HEK293T (cell line): ENCODE measurements around the gene ZDHHC14.

Experiments
- CTCF ChIA-PET: fragments of 350-600 bp; formaldehyde crosslinking; extraction: SDS; loops from one replicate; lab custom pipeline; 2021; ENCODE audit warnings: antibody characterized with exemption, inconsistent platforms; lab: Yijun Ruan, JAX
- POLR2A ChIA-PET: fragments of 350-600 bp; formaldehyde crosslinking; extraction: SDS; loops from one replicate; lab custom pipeline; 2020; ENCODE audit warnings: antibody characterized with exemption, inconsistent platforms; lab: Yijun Ruan, JAX
- DNase-seq: peaks from one replicate; pipeline ENCODE4 v3.0.0; 2012; ENCODE audit warnings: mixed read lengths; ENCODE audit errors: extremely low spot score
- ARNT ChIP-seq: fragments of 450-650 bp; IDR thresholded peaks from 2 replicates; pipeline ENCODE4 v1.6.1; 2017; ENCODE audit warnings: mild to moderate bottlenecking
- BHLHE40 ChIP-seq: fragments of 450-650 bp; IDR thresholded peaks from 2 replicates; pipeline ENCODE4 v1.6.1; 2016; ENCODE audit warnings: mild to moderate bottlenecking, moderate library complexity, borderline replicate concordance
- CTBP1 ChIP-seq: fragments of 450-650 bp; IDR thresholded peaks from 2 replicates; pipeline ENCODE4 v1.6.1; 2016; ENCODE audit warnings: borderline replicate concordance
- ELF4 ChIP-seq: fragments of 450-650 bp; IDR thresholded peaks from 2 replicates; pipeline ENCODE4 v1.6.1; 2017; ENCODE audit warnings: antibody characterized with exemption
- FOXA1 ChIP-seq: fragments of 450-650 bp; IDR thresholded peaks from 2 replicates; pipeline ENCODE4 v1.6.1; 2016; ENCODE audit warnings: mild to moderate bottlenecking
- FOXK2 ChIP-seq: fragments of 450-650 bp; IDR thresholded peaks from 2 replicates; pipeline ENCODE4 v1.6.1; 2016; ENCODE audit warnings: mild to moderate bottlenecking
- FOXM1 ChIP-seq: fragments of 450-650 bp; IDR thresholded peaks from 2 replicates; pipeline ENCODE4 v1.6.1; 2017; ENCODE audit warnings: mild to moderate bottlenecking, borderline replicate concordance
- HDGF ChIP-seq: fragments of 450-650 bp; IDR thresholded peaks from 2 replicates; pipeline ENCODE4 v1.6.1; 2017; ENCODE audit warnings: antibody characterized with exemption, borderline replicate concordance
- L3MBTL2 ChIP-seq: fragments of 450-650 bp; conservative IDR thresholded peaks from 2 replicates; pipeline ENCODE4 v1.6.1; 2016; ENCODE audit warnings: mild to moderate bottlenecking
- LEF1 ChIP-seq: fragments of 450-650 bp; IDR thresholded peaks from 2 replicates; pipeline ENCODE4 v1.6.1; 2017; ENCODE audit warnings: mild to moderate bottlenecking, borderline replicate concordance
- NFRKB ChIP-seq: fragments of 450-650 bp; IDR thresholded peaks from 2 replicates; pipeline ENCODE4 v1.6.1; 2016; ENCODE audit warnings: mild to moderate bottlenecking, moderate library complexity
- SP1 ChIP-seq: fragments of 450-650 bp; IDR thresholded peaks from 2 replicates; pipeline ENCODE4 v1.6.1; 2017
- SUZ12 ChIP-seq: fragments of 450-650 bp; IDR thresholded peaks from 2 replicates; pipeline ENCODE4 v1.6.1; 2016; ENCODE audit warnings: mild to moderate bottlenecking
- TARDBP ChIP-seq: fragments of 450-650 bp; IDR thresholded peaks from 2 replicates; pipeline ENCODE4 v1.6.1; 2016
- ZNF384 ChIP-seq: fragments of 450-650 bp; IDR thresholded peaks from 2 replicates; pipeline ENCODE4 v1.6.1; 2016
- TF ChIP-seq, protein P1 (sequence below): fragments of 450-650 bp; IDR thresholded peaks from 2 replicates; pipeline ENCODE4 v1.6.1; 2016

Gene ZDHHC14

DNA sequence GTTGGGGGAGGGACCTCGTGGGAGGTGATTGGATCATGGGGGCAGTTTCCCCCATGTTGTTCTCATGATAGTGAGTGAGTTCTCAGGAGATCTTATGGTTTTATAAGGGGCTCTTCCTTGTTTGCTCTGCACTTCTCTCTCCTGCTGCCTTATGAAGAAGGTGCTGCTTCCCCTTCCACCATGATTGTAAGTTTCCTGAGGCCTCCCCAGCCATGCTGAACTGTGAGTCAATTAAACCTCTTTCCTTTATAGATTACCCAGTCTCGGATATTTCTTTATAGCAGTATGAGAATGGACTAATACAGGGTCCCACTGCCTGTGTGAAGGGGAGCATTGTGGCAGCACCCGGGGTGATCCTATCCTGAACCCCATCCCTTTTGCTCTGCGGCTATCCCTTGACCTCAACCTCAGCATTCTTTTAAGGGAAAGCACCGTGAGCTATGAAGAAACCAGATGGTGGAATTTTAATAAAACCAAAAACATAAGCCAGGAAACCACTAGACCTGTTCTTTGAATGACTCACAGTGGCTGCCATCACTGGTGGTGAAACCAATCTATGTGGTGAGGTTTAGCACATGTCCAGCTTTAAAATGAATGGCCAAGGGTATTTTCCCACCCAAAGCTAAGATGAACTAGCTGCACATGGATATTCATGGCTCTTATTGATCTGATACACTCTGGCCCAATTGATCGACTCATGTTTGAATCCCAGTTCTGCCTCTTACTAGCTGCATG is 62.2 kb downstream of the ZDHHC14 start:
- DNase-seq: no peak
- no peak for TF ChIP-seq FOXA1
- TF ChIP-seq, protein P1, sequence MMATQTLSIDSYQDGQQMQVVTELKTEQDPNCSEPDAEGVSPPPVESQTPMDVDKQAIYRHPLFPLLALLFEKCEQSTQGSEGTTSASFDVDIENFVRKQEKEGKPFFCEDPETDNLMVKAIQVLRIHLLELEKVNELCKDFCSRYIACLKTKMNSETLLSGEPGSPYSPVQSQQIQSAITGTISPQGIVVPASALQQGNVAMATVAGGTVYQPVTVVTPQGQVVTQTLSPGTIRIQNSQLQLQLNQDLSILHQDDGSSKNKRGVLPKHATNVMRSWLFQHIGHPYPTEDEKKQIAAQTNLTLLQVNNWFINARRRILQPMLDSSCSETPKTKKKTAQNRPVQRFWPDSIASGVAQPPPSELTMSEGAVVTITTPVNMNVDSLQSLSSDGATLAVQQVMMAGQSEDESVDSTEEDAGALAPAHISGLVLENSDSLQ: no peak
- no peak for TF ChIP-seq SP1
- TF ChIP-seq BHLHE40: no peak
- TF ChIP-seq ZNF384: no peak
- TF ChIP-seq ARNT: no peak
- TF ChIP-seq L3MBTL2: no peak
- no peak for TF ChIP-seq FOXK2
- no peak for TF ChIP-seq SUZ12
- POLR2A ChIA-PET: no interaction called here
- CTCF ChIA-PET: interaction anchor here (0.5 kb wide), 1 partner anchor 11 kb away, joined by 3 read pairs; no protein-coding TSS in a partner anchor

DNA sequence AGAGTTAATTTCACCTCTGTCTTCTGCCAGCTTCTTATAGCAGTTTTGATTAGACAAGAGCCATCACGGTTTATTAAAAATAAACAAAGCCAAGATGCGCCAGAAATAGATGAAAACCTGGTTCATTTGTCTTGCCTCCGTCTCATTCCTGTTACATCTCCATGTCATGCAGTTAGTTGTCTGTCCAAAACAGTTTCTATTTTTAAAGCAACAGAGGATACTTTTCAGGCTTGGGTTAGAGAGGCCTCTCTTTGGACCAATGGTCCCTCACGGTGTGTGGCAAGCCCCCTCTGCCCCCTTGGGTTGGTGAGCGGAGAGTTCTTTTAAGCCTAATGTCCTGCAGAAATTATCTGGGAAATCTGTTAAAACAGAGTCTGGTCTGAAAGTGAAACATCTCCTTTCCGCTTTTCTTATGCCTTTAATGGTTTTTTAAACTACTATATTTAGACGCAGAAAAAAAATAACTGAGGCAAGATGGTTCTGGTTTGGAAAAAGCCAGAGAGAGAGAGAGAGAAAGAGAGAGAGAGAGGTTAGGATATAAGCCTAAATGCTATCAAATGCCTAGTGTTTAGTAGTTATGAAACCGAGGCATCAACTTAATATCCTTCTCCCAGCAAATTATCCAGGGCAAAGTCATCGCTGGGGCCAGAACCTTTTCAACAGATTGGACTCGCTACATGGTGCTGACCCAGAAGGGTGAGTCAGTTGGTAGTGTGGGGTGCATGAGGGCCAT is 64.5 kb downstream of the ZDHHC14 start:
- CTCF ChIA-PET: interaction anchor here (0.6 kb wide), 2 partner anchors 122 to 717 kb away, joined by 3 to 7 read pairs; no protein-coding TSS in a partner anchor
- no peak for DNase-seq
- POLR2A ChIA-PET: no interaction called here
- no peak for TF ChIP-seq FOXA1
- TF ChIP-seq FOXK2: no peak
- no peak for TF ChIP-seq FOXM1
- no peak for TF ChIP-seq LEF1
- TF ChIP-seq SP1: no peak
- TF ChIP-seq BHLHE40: no peak
- TF ChIP-seq SUZ12: no peak
- no peak for TF ChIP-seq ELF4
- no peak for TF ChIP-seq ARNT
- TF ChIP-seq TARDBP: no peak
- TF ChIP-seq, protein P1: no peak
- no peak for TF ChIP-seq HDGF
- no peak for TF ChIP-seq ZNF384
- TF ChIP-seq NFRKB: no peak
- no peak for TF ChIP-seq CTBP1
- TF ChIP-seq L3MBTL2: no peak

DNA sequence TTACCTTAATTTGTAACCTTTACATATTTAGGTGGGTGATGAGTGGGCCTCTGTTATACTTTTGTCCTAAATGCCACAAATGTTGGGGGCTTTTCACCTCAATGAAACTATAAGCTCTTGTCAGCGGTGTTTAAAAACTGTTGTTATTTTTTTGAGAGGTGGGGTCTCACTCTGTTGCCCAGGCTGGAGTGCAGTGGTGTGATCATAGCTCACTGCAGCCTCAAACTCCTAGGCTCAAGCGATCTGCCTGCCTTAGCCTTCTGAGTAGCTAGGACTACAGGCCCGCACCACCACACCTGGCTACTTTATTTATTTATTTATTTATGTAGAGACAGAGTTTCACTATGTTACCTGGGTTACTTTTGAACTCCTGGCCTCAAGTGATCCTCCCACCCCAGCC is 66.7 kb downstream of the ZDHHC14 start:
- TF ChIP-seq FOXA1 (no peak), NFRKB (no peak), FOXK2 (no peak), FOXM1 (no peak), SUZ12 (no peak), CTBP1 (no peak), L3MBTL2 (no peak), ELF4 (no peak), ARNT (no peak), TARDBP (no peak)
- TF ChIP-seq, protein P1: no peak
- no peak for DNase-seq
- CTCF ChIA-PET: interaction anchor here (0.9 kb wide), 1 partner anchor 219 kb away, joined by 3 read pairs; no protein-coding TSS in a partner anchor
- POLR2A ChIA-PET: no interaction called here

DNA sequence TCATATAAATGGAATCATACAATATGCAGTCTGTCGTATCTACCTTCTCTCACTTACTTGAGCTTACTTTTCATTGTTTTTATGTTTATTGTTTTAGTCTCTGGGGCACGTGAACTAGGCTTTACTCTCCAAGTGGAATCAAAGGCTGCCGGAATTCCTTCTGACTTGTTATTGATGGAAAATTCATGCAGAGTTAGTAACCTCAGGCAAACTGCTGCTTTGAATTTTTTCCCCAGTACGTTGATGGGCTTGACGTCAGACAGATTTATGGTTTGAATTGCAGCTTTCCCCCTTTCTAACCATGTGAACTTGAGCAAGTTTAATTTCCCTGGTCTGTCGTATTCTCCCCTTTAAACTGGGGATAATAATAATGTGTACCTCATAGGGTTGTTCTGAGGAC is 68.6 kb downstream of the ZDHHC14 start:
- no peak for TF ChIP-seq SUZ12
- TF ChIP-seq FOXM1: no peak
- TF ChIP-seq L3MBTL2: 0 out of 2 replicates have a peak, but pooled peaks have one; percentile 22
- TF ChIP-seq, protein P1: peak; percentile 93
- TF ChIP-seq BHLHE40: peak; percentile 28; the same call in 1 of the 2 replicates
- POLR2A ChIA-PET: interaction anchor here (0.7 kb wide), 1 partner anchor 70 kb away, joined by 3 read pairs; no protein-coding TSS in a partner anchor

DNA sequence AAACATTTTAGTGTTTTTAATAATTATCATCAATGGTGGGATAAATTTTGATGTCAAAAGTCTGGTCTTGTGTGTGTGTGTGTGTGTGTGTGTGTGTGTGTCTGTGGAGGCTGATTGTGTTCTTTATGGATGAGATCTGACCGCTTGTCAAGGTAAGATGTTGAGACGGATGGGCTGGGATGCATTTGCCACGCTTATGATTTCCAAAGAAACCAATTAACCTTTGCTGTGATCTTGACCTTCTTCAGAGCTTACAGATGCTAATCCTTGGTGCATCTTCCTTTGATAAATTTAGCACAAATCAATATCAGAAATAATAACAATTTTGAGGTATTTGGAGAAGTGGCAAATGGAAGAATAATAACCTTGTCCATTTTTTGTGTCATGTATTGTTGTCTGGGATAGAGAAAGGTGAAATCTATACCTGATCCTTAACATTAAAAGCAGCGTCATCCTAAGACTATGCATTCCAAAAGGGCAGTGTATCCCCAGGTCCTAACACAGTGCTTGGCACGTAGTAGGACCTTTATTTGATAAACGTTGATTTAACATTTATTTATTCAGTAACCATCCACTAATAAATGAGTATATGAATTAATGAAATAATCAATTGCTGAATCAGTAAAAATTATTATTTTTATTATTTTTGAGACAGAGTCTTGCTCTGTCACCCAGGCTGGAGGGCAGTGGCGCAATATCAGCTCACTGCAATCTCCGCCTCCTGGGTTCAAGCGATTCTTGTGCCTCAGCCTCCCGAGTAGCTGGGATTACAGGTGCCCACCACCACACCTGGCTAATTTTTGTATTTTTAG is 70.1 kb downstream of the ZDHHC14 start:
- CTCF ChIA-PET: interaction anchor here (0.7 kb wide), 1 partner anchor 925 kb away, joined by 3 read pairs; no protein-coding TSS in a partner anchor
- no peak for TF ChIP-seq FOXM1
- TF ChIP-seq L3MBTL2: no peak
- TF ChIP-seq CTBP1: no peak
- no peak for TF ChIP-seq SP1
- TF ChIP-seq FOXA1: no peak
- TF ChIP-seq BHLHE40: no peak
- TF ChIP-seq SUZ12: no peak
- TF ChIP-seq LEF1: no peak
- no peak for TF ChIP-seq ARNT
- TF ChIP-seq, protein P1: no peak
- TF ChIP-seq NFRKB: no peak
- no peak for TF ChIP-seq FOXK2
- no peak for TF ChIP-seq ZNF384
- TF ChIP-seq TARDBP: no peak
- TF ChIP-seq HDGF: no peak
- no peak for DNase-seq
- POLR2A ChIA-PET: no interaction called here

More for the DNA sequence above, 68.6 kb downstream of the ZDHHC14 start:
- CTCF ChIA-PET: interaction anchor here (0.7 to 1.3 kb wide), 3 partner anchors 13 to 21 kb away, joined by 3 to 5 read pairs (median 4); no protein-coding TSS in a partner anchor
- no peak for DNase-seq
